DOHH2 (cell line): ENCODE results near the gene RNU6-8.
A peak's percentile ranks its signal among the peaks of the same experiment; 100 is the strongest.

Source experiments
- H3F3A ChIP-seq: fragments of 200-600 bp; sonication (generic), shearing (Covaris generic); 2 replicates; pipeline ENCODE4 v1.6.0; 2016; ENCODE audit warnings: antibody characterized with exemption, mild to moderate bottlenecking; ENCODE audit not compliant: control insufficient read depth, insufficient read depth
- H3K27ac ChIP-seq: fragments of 200-600 bp; sonication (generic); 2 replicates; pipeline ENCODE4 v1.5.1; 2014; ENCODE audit warnings: low read depth, mild to moderate bottlenecking, low read length, moderate library complexity
- H3K27me3 ChIP-seq: fragments of 200-600 bp; sonication (generic); 2 replicates; pipeline ENCODE4 v1.6.1; 2014; ENCODE audit warnings: mild to moderate bottlenecking, low read length, mixed read lengths; ENCODE audit not compliant: control insufficient read depth
- H3K36me3 ChIP-seq: fragments of 200-600 bp; sonication (generic); 2 replicates; pipeline ENCODE4 v1.6.1; 2014; ENCODE audit warnings: mild to moderate bottlenecking, low read length, moderate library complexity, mixed read lengths; ENCODE audit not compliant: control insufficient read depth
- H3K4me1 ChIP-seq: fragments of 200-600 bp; sonication (generic); 2 replicates; pipeline ENCODE4 v1.6.1; 2014; ENCODE audit warnings: mild to moderate bottlenecking, low read length, mixed read lengths; ENCODE audit not compliant: control insufficient read depth
- H3K4me2 ChIP-seq: fragments of 200-600 bp; sonication (generic); 2 replicates; pipeline ENCODE4 v1.6.0; 2014; ENCODE audit warnings: mild to moderate bottlenecking, low read length, moderate library complexity
- H3K4me3 ChIP-seq: fragments of 200-600 bp; sonication (generic); 2 replicates; pipeline ENCODE4 v1.5.1; 2014; ENCODE audit warnings: mild to moderate bottlenecking, low read length, mixed read lengths
- H3K79me2 ChIP-seq: fragments of 200-600 bp; sonication (generic); 2 replicates; pipeline ENCODE4 v1.6.1; 2014; ENCODE audit warnings: mild to moderate bottlenecking, low read length, mixed read lengths; ENCODE audit not compliant: control insufficient read depth
- H3K9me2 ChIP-seq: fragments of 200-600 bp; sonication (generic); replicated peaks from 2 replicates; pipeline ENCODE4 v1.6.1; 2014; ENCODE audit warnings: mild to moderate bottlenecking, low read length, mixed read lengths; ENCODE audit not compliant: control insufficient read depth
- H3K9me3 ChIP-seq: fragments of 200-600 bp; sonication (generic); 2 replicates; pipeline ENCODE4 v1.6.1; 2014; ENCODE audit warnings: antibody characterized with exemption, low read length, mixed read lengths; ENCODE audit not compliant: control insufficient read depth, insufficient read depth
- H4K20me1 ChIP-seq: fragments of 200-600 bp; sonication (generic); 2 replicates; pipeline ENCODE4 v1.6.0; 2014; ENCODE audit warnings: low read depth, mild to moderate bottlenecking, antibody characterized with exemption, low read length, moderate library complexity; ENCODE audit not compliant: control insufficient read depth, insufficient read depth
- CTCF ChIP-seq: fragments of 200-600 bp; sonication (generic); IDR thresholded peaks from one replicate; pipeline ENCODE4 v1.5.1; 2014; ENCODE audit warnings: antibody characterized with exemption, mild to moderate bottlenecking, low read depth, low read length; ENCODE audit not compliant: poor library complexity, severe bottlenecking
- EZH2phosphoT487 ChIP-seq: fragments of 200-600 bp; sonication (generic); IDR thresholded peaks from 2 replicates; pipeline ENCODE4 v1.6.1; 2017; ENCODE audit warnings: borderline replicate concordance, mild to moderate bottlenecking, antibody characterized with exemption, low read length, moderate library complexity, mixed read lengths

RNU6-8 gene

GRCh38 chr14:32201816-32202490 is 1.1 kb downstream of the RNU6-8 start, which contains the start of gene RNU6-7:
Gene RNU6-7 (plus strand): TSS chr14:32202045.
- H3K27ac ChIP-seq = no peak within 1 kb of the TSS
- no peaks in the 10 kb centered on the region for H3K9me3 ChIP-seq
- H3K4me1 ChIP-seq = peaks cover 41% of the 10 kb centered on the region

GRCh38 chr14:32201193-32201815 is 1.8 kb downstream of the RNU6-8 start:
- Histone ChIP-seq H3K4me3 (peak overlapping the region; percentile 92), H3K9me2 (no peaks in the 10 kb centered on the region), H3K36me3 (no peaks in the 10 kb centered on the region), H3K79me2 (no peaks in the 10 kb centered on the region), H3K27ac (no peak overlapping the region), H3K27me3 (peaks cover 23% of the 10 kb centered on the region), H3K4me2 (peak overlapping the region; percentile 86), H3F3A (peaks cover 13% of the 10 kb centered on the region), H4K20me1 (no peaks in the 10 kb centered on the region), H3K4me1 (peaks cover 38% of the 10 kb centered on the region), H3K9me3 (no peaks in the 10 kb centered on the region)
- TF ChIP-seq EZH2phosphoT487 = no peak
- TF ChIP-seq CTCF = no peak

More at GRCh38 chr14:32201816-32202490, 1.1 kb downstream of the RNU6-8 start, which contains the start of gene RNU6-7:
- Histone ChIP-seq H3K27me3 (peaks cover 30% of the 10 kb centered on the region), H3F3A (peaks cover 13% of the 10 kb centered on the region), H3K79me2 (no peaks in the 10 kb centered on the region), H3K9me2 (no peaks in the 10 kb centered on the region), H3K4me3 (peak within 1 kb of the TSS; percentile 92), H3K4me2 (peak within 1 kb of the TSS; percentile 86), H4K20me1 (no peaks in the 10 kb centered on the region), H3K36me3 (no peaks in the 10 kb centered on the region)
- TF ChIP-seq CTCF (no peak), EZH2phosphoT487 (no peak)

- Histone ChIP-seq H3K79me2 (no peaks in the 10 kb centered on the region), H3K9me3 (no peaks in the 10 kb centered on the region), H3K4me2 (peak overlapping the region; percentile 86), H3K36me3 (no peaks in the 10 kb centered on the region), H3F3A (peaks cover 13% of the 10 kb centered on the region), H3K9me2 (no peaks in the 10 kb centered on the region), H3K27ac (no peak overlapping the region), H3K4me3 (peak overlapping the region; percentile 92), H3K27me3 (peaks cover 21% of the 10 kb centered on the region), H4K20me1 (no peaks in the 10 kb centered on the region), H3K4me1 (peaks cover 30% of the 10 kb centered on the region)
- no peak for TF ChIP-seq CTCF
- no peak for TF ChIP-seq EZH2phosphoT487
Measured at GRCh38 chr14:32200368-32201192, 2.5 kb downstream of the RNU6-8 start.
